RCC 7860 (cell line): ENCODE results near the gene RBMX.
A peak's percentile ranks its signal among the peaks of the same experiment; 100 is the strongest.
"Not testable (repeated sequence)": the region's sequence is repeated elsewhere in the genome, so short reads cannot be mapped to it uniquely, and the experiment has no call there.

Experiments
- DNase-seq: peaks from one replicate; pipeline ENCODE4 v3.0.0-alpha.2; 2015; ENCODE audit warnings: low spot score
- FAIRE-seq: peaks from 2 replicates; lab custom pipeline; 2012; peaks lifted over from hg19 to GRCh38; lab: Jason Lieb, UNC

RBMX gene

GRCh38 chrX:136880452-136881013 is at the start of gene RBMX:
RBMX (minus strand) TSS chrX:136880725; CDS start chrX:136879427, 1,298 bp downstream.
- FAIRE-seq, result peak; percentile 85

GRCh38 chrX:136921438-136921837 is 40.9 kb upstream of the RBMX start:
- not testable (repeated sequence) for DNase-seq, FAIRE-seq

More at GRCh38 chrX:136880452-136881013, at the start of gene RBMX:
- peak; percentile 86 for DNase-seq

GRCh38 chrX:136920001-136920400 is 39.5 kb upstream of the RBMX start:
- DNase-seq, result no peak
- FAIRE-seq, result no peak

GRCh38 chrX:136916827-136917226 is 36.3 kb upstream of the RBMX start:
- FAIRE-seq (no peak), DNase-seq (no peak)

GRCh38 chrX:136911661-136912060 is 31.1 kb upstream of the RBMX start:
- DNase-seq, FAIRE-seq: not testable (repeated sequence)

- FAIRE-seq, result no peak
Measured at GRCh38 chrX:136911253-136911652, 30.7 kb upstream of the RBMX start.

GRCh38 chrX:136910565-136911035 is 30.1 kb upstream of the RBMX start:
- DNase-seq (no peak), FAIRE-seq (no peak)

More at GRCh38 chrX:136911253-136911652, 30.7 kb upstream of the RBMX start:
- DNase-seq, result no peak

- peak; percentile 95 for FAIRE-seq
Measured at GRCh38 chrX:136909706-136910564, 29.4 kb upstream of the RBMX start.

GRCh38 chrX:136909119-136909705 is 28.7 kb upstream of the RBMX start:
- no peak for FAIRE-seq

More at GRCh38 chrX:136909706-136910564, 29.4 kb upstream of the RBMX start:
- peak; percentile 80 for DNase-seq

GRCh38 chrX:136907621-136908020 is 27.1 kb upstream of the RBMX start:
- DNase-seq (no peak), FAIRE-seq (no peak)

More at GRCh38 chrX:136909119-136909705, 28.7 kb upstream of the RBMX start:
- DNase-seq, result peak; percentile 60

- DNase-seq, result no peak
- no peak for FAIRE-seq
Measured at GRCh38 chrX:136906921-136907510, 26.5 kb upstream of the RBMX start.

GRCh38 chrX:136904067-136904466 is 23.5 kb upstream of the RBMX start:
- DNase-seq, FAIRE-seq: not testable (repeated sequence)

- not testable (repeated sequence) for FAIRE-seq, DNase-seq
Measured at GRCh38 chrX:136900071-136900470, 19.5 kb upstream of the RBMX start.

GRCh38 chrX:136899221-136899620 is 18.7 kb upstream of the RBMX start:
- DNase-seq (no peak), FAIRE-seq (no peak)

- not testable (repeated sequence) for DNase-seq, FAIRE-seq
Measured at GRCh38 chrX:136898752-136899151, 18.2 kb upstream of the RBMX start.

GRCh38 chrX:136896121-136896914 is 15.8 kb upstream of the RBMX start:
- FAIRE-seq (no peak), DNase-seq (no peak)

- DNase-seq (no peak), FAIRE-seq (no peak)
Measured at GRCh38 chrX:136892412-136892811, 11.9 kb upstream of the RBMX start.

- not testable (repeated sequence) for DNase-seq, FAIRE-seq
Measured at GRCh38 chrX:136890596-136890995, 10.1 kb upstream of the RBMX start.

- FAIRE-seq, result no peak
- DNase-seq, result no peak
Measured at GRCh38 chrX:136889269-136889668, 8.7 kb upstream of the RBMX start.

- DNase-seq (no peak), FAIRE-seq (no peak)
Measured at GRCh38 chrX:136880003-136880451, 498 bp downstream of the RBMX start.
